DOHH2 (cell line): ENCODE data around the gene SLC6A6.

Experiments
- EZH2phosphoT487 ChIP-seq: fragments of 200-600 bp; sonication (generic); IDR thresholded peaks from 2 replicates; pipeline ENCODE4 v1.6.1; 2017; ENCODE audit warnings: borderline replicate concordance, mild to moderate bottlenecking, antibody characterized with exemption, low read length, moderate library complexity, mixed read lengths
- TF ChIP-seq, protein P1 (sequence below): fragments of 200-600 bp; sonication (generic); IDR thresholded peaks from one replicate; pipeline ENCODE4 v1.5.1; 2014; ENCODE audit warnings: antibody characterized with exemption, mild to moderate bottlenecking, low read depth, low read length; ENCODE audit not compliant: poor library complexity, severe bottlenecking

DNA sequence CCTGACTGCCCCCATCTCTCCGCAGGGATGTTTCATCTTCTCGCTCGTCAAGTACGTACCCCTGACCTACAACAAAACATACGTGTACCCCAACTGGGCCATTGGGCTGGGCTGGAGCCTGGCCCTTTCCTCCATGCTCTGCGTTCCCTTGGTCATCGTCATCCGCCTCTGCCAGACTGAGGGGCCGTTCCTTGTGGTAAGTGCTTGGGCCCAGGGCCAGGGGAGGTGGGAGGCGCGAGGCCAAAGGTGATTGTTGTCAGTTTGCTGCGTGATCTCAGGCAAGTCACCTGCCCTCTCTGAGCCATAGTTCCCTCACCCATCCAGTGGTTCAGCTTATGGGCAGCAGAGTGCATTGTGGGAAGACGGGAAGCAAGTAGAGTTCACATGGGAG, 79.2 kb downstream of the SLC6A6 start:
- TF ChIP-seq, protein P1, sequence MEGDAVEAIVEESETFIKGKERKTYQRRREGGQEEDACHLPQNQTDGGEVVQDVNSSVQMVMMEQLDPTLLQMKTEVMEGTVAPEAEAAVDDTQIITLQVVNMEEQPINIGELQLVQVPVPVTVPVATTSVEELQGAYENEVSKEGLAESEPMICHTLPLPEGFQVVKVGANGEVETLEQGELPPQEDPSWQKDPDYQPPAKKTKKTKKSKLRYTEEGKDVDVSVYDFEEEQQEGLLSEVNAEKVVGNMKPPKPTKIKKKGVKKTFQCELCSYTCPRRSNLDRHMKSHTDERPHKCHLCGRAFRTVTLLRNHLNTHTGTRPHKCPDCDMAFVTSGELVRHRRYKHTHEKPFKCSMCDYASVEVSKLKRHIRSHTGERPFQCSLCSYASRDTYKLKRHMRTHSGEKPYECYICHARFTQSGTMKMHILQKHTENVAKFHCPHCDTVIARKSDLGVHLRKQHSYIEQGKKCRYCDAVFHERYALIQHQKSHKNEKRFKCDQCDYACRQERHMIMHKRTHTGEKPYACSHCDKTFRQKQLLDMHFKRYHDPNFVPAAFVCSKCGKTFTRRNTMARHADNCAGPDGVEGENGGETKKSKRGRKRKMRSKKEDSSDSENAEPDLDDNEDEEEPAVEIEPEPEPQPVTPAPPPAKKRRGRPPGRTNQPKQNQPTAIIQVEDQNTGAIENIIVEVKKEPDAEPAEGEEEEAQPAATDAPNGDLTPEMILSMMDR = no peak
- TF ChIP-seq EZH2phosphoT487 = no peak
